DOHH2 (cell line): ENCODE results near the gene ZBTB26.

ENCODE experiments used
- H3F3A ChIP-seq: fragments of 200-600 bp; sonication (generic), shearing (Covaris generic); 2 replicates; pipeline ENCODE4 v1.6.0; 2016; ENCODE audit warnings: antibody characterized with exemption, mild to moderate bottlenecking; ENCODE audit not compliant: control insufficient read depth, insufficient read depth
- H3K27ac ChIP-seq: fragments of 200-600 bp; sonication (generic); 2 replicates; pipeline ENCODE4 v1.5.1; 2014; ENCODE audit warnings: low read depth, mild to moderate bottlenecking, low read length, moderate library complexity
- H3K27me3 ChIP-seq: fragments of 200-600 bp; sonication (generic); 2 replicates; pipeline ENCODE4 v1.6.1; 2014; ENCODE audit warnings: mild to moderate bottlenecking, low read length, mixed read lengths; ENCODE audit not compliant: control insufficient read depth
- H3K36me3 ChIP-seq: fragments of 200-600 bp; sonication (generic); 2 replicates; pipeline ENCODE4 v1.6.1; 2014; ENCODE audit warnings: mild to moderate bottlenecking, low read length, moderate library complexity, mixed read lengths; ENCODE audit not compliant: control insufficient read depth
- H3K4me1 ChIP-seq: fragments of 200-600 bp; sonication (generic); 2 replicates; pipeline ENCODE4 v1.6.1; 2014; ENCODE audit warnings: mild to moderate bottlenecking, low read length, mixed read lengths; ENCODE audit not compliant: control insufficient read depth
- H3K4me2 ChIP-seq: fragments of 200-600 bp; sonication (generic); 2 replicates; pipeline ENCODE4 v1.6.0; 2014; ENCODE audit warnings: mild to moderate bottlenecking, low read length, moderate library complexity
- H3K4me3 ChIP-seq: fragments of 200-600 bp; sonication (generic); 2 replicates; pipeline ENCODE4 v1.5.1; 2014; ENCODE audit warnings: mild to moderate bottlenecking, low read length, mixed read lengths
- H3K79me2 ChIP-seq: fragments of 200-600 bp; sonication (generic); 2 replicates; pipeline ENCODE4 v1.6.1; 2014; ENCODE audit warnings: mild to moderate bottlenecking, low read length, mixed read lengths; ENCODE audit not compliant: control insufficient read depth
- H3K9me2 ChIP-seq: fragments of 200-600 bp; sonication (generic); replicated peaks from 2 replicates; pipeline ENCODE4 v1.6.1; 2014; ENCODE audit warnings: mild to moderate bottlenecking, low read length, mixed read lengths; ENCODE audit not compliant: control insufficient read depth
- H3K9me3 ChIP-seq: fragments of 200-600 bp; sonication (generic); 2 replicates; pipeline ENCODE4 v1.6.1; 2014; ENCODE audit warnings: antibody characterized with exemption, low read length, mixed read lengths; ENCODE audit not compliant: control insufficient read depth, insufficient read depth
- H4K20me1 ChIP-seq: fragments of 200-600 bp; sonication (generic); 2 replicates; pipeline ENCODE4 v1.6.0; 2014; ENCODE audit warnings: low read depth, mild to moderate bottlenecking, antibody characterized with exemption, low read length, moderate library complexity; ENCODE audit not compliant: control insufficient read depth, insufficient read depth
- EZH2phosphoT487 ChIP-seq: fragments of 200-600 bp; sonication (generic); IDR thresholded peaks from 2 replicates; pipeline ENCODE4 v1.6.1; 2017; ENCODE audit warnings: borderline replicate concordance, mild to moderate bottlenecking, antibody characterized with exemption, low read length, moderate library complexity, mixed read lengths
- TF ChIP-seq, protein P1 (sequence below): fragments of 200-600 bp; sonication (generic); IDR thresholded peaks from one replicate; pipeline ENCODE4 v1.5.1; 2014; ENCODE audit warnings: antibody characterized with exemption, mild to moderate bottlenecking, low read depth, low read length; ENCODE audit not compliant: poor library complexity, severe bottlenecking

ZBTB26 gene

DNA sequence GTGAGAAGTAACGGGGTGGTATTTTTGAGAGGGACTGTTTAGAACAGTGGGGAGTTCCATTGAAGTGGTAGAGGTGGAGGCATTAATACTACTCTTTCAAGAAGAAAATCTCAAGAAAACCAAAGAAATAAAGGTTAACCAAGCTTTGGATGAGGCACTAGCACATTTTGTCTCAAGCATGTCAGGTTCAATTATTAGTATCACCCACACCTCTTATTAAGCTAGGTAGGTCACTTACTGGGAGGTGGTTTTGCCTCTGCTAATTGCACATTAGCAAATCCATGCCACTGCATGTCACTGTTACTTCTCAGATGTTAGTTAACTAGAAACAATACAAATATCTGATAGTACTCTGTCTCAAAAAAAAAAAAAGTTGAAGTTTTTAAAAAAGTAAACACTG, 19.7 kb upstream of the ZBTB26 start:
- H3K79me2 ChIP-seq = peaks cover 93% of the 10 kb centered on the region
- H3K4me2 ChIP-seq = no peak overlapping the region
- no peaks in the 10 kb centered on the region; the same call in 1 of the 2 replicates for H3F3A ChIP-seq
- TF ChIP-seq, protein P1, sequence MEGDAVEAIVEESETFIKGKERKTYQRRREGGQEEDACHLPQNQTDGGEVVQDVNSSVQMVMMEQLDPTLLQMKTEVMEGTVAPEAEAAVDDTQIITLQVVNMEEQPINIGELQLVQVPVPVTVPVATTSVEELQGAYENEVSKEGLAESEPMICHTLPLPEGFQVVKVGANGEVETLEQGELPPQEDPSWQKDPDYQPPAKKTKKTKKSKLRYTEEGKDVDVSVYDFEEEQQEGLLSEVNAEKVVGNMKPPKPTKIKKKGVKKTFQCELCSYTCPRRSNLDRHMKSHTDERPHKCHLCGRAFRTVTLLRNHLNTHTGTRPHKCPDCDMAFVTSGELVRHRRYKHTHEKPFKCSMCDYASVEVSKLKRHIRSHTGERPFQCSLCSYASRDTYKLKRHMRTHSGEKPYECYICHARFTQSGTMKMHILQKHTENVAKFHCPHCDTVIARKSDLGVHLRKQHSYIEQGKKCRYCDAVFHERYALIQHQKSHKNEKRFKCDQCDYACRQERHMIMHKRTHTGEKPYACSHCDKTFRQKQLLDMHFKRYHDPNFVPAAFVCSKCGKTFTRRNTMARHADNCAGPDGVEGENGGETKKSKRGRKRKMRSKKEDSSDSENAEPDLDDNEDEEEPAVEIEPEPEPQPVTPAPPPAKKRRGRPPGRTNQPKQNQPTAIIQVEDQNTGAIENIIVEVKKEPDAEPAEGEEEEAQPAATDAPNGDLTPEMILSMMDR = no peak
- no peak for TF ChIP-seq EZH2phosphoT487
- no peaks in the 10 kb centered on the region for H3K9me3 ChIP-seq
- H3K4me3 ChIP-seq = no peak overlapping the region
- no peaks in the 10 kb centered on the region for H3K27me3 ChIP-seq
- H3K4me1 ChIP-seq = no peaks in the 10 kb centered on the region
- peaks cover under 1% of the 10 kb centered on the region; the same call in 1 of the 2 replicates for H3K36me3 ChIP-seq
- H3K27ac ChIP-seq = no peak overlapping the region
- no peaks in the 10 kb centered on the region for H3K9me2 ChIP-seq
- no peaks in the 10 kb centered on the region for H4K20me1 ChIP-seq

DNA sequence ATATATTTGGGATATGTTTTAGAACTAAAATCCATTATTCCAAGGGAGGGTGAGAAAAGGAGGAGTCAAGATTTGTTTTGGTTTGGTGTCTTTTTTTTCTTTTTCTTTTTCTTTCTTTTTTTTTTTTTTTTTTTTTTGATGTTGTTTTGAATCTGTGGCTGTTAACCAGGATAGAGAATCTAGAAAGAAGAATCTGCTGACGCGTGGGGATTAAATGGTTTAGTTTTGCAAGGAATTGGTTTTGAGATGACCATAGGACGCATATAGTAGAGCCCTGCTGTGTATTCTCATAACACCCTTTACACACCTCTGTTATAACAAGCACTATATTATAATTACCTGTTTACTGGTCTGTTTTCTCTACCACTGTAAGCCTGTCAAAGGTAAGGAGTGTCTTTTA, 19.0 kb upstream of the ZBTB26 start:
- H3K4me1 ChIP-seq = 0 out of 2 replicates have a peak, but pooled peaks cover 3% of the 10 kb centered on the region
- no peak overlapping the region for H3K4me2 ChIP-seq
- H3K27ac ChIP-seq = no peak overlapping the region
- no peak for TF ChIP-seq EZH2phosphoT487
- TF ChIP-seq, protein P1 = no peak
- peaks cover 9% of the 10 kb centered on the region for H3K36me3 ChIP-seq
- H3K79me2 ChIP-seq = peaks cover 93% of the 10 kb centered on the region
- no peaks in the 10 kb centered on the region for H3K9me3 ChIP-seq
- no peaks in the 10 kb centered on the region for H3K27me3 ChIP-seq
- H3K9me2 ChIP-seq = no peaks in the 10 kb centered on the region
- H4K20me1 ChIP-seq = no peaks in the 10 kb centered on the region
- H3K4me3 ChIP-seq = no peak overlapping the region
- H3F3A ChIP-seq = no peaks in the 10 kb centered on the region; the same call in 1 of the 2 replicates

DNA sequence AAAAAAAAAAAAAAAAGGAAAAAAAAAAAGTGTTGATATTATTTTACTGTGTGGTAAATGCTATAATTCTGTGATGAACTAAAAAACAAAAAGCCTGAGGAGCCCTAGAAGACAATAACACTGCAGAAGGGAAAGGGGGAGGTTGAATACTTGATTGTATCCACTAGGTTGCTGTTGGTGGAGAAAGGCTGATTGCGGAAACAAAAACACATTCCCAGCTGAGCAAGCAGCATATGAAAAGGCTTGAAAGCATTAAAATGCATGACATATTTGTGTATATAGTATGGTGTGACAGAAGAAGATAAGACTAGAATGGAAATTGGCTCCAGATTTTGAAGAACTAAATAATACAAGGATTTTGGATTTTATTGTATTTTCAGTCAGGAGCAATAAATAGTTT, 18.4 kb upstream of the ZBTB26 start:
- Histone ChIP-seq H3K4me3 (no peak overlapping the region), H3K79me2 (peaks cover 93% of the 10 kb centered on the region), H3K36me3 (peaks cover 11% of the 10 kb centered on the region), H3K9me3 (no peaks in the 10 kb centered on the region), H3K27ac (no peak overlapping the region), H3K27me3 (no peaks in the 10 kb centered on the region), H3K9me2 (no peaks in the 10 kb centered on the region), H3K4me1 (0 out of 2 replicates have a peak, but pooled peaks cover 4% of the 10 kb centered on the region), H3K4me2 (no peak overlapping the region), H3F3A (no peaks in the 10 kb centered on the region; the same call in 1 of the 2 replicates), H4K20me1 (no peaks in the 10 kb centered on the region)
- TF ChIP-seq, protein P1 = no peak
- no peak for TF ChIP-seq EZH2phosphoT487

DNA sequence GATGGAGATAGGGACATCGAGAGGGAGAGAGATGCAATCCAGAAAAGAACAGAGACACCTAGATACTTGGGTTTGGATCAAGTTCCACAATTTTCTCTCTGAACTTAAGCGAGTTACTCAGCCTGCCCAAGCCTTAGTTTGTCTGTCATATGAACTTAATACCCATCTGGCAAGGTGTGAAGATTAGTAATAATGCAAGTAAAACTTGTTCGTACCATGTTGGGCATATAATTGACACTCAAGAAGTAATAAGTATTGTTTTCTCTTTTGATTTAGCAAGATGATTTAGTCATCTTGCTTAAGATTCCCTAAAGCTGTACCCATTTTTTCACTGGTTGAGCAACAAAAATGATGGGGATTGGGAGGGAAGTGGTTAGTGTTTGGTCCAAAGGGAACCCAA, 17.0 kb upstream of the ZBTB26 start:
- H3K27me3 ChIP-seq = no peaks in the 10 kb centered on the region
- peaks cover 93% of the 10 kb centered on the region for H3K79me2 ChIP-seq
- H3K4me2 ChIP-seq = no peak overlapping the region
- no peaks in the 10 kb centered on the region for H3K9me2 ChIP-seq
- H3K4me1 ChIP-seq = peaks cover 4% of the 10 kb centered on the region; the same call in 1 of the 2 replicates
- no peaks in the 10 kb centered on the region for H4K20me1 ChIP-seq
- no peak overlapping the region for H3K4me3 ChIP-seq
- H3F3A ChIP-seq = no peaks in the 10 kb centered on the region
- no peaks in the 10 kb centered on the region for H3K9me3 ChIP-seq
- H3K27ac ChIP-seq = no peak overlapping the region
- H3K36me3 ChIP-seq = peaks cover 11% of the 10 kb centered on the region
- TF ChIP-seq, protein P1 = no peak
- no peak for TF ChIP-seq EZH2phosphoT487
